Thymus (tissue), 11 donors: Measurements from ENCODE around the gene CLIC6. TPM values are rescaled to one million over a fixed set of nuclear protein-coding genes. Genes with fewer than 3 reads are reported as not detected.

Source experiments
- DNase-seq, 9 donors: peaks; one replicate each; pipeline ENCODE4 v3.0.0-alpha.2; 2013; ENCODE audit warnings: low spot score in 9 of 9, low read depth in 6 of 9, missing footprints in 1 of 9
- H3K27ac ChIP-seq, 2 donors: one replicate each; pipeline ENCODE4 v1.5.1; 2013; ENCODE audit warnings: control low read depth in 1 of 2, low read depth in 1 of 2, low read length in 1 of 2, mild to moderate bottlenecking in 1 of 2, moderate library complexity in 1 of 2
- H3K27me3 ChIP-seq, 2 donors: one replicate each; pipeline ENCODE4 v1.5.1; 2013; ENCODE audit warnings: low read length in 1 of 2; ENCODE audit not compliant: control insufficient read depth in 2 of 2, insufficient read depth in 1 of 2
- H3K36me3 ChIP-seq, 2 donors: one replicate each; pipeline ENCODE4 v1.5.1; 2013; ENCODE audit warnings: low read length in 1 of 2, mild to moderate bottlenecking in 1 of 2, moderate library complexity in 1 of 2; ENCODE audit not compliant: control insufficient read depth in 2 of 2, insufficient read depth in 2 of 2
- H3K4me1 ChIP-seq, 2 donors: one replicate each; pipeline ENCODE4 v1.5.1; 2013; ENCODE audit warnings: low read length in 2 of 2; ENCODE audit not compliant: control insufficient read depth in 2 of 2, insufficient read depth in 2 of 2
- H3K4me3 ChIP-seq, 2 donors: one replicate each; pipeline ENCODE4 v1.5.1; 2013; ENCODE audit warnings: low read length in 2 of 2, control low read depth in 1 of 2, mild to moderate bottlenecking in 1 of 2
- H3K9me3 ChIP-seq, 2 donors: one replicate each; pipeline ENCODE4 v1.5.1; 2013; ENCODE audit warnings: low read length in 1 of 2, mild to moderate bottlenecking in 1 of 2; ENCODE audit not compliant: control insufficient read depth in 2 of 2, insufficient read depth in 1 of 2
- WGBS: extraction: QIAGEN DNeasy Blood & Tissue Kit; methylation state at CpG from one replicate; pipeline ENCODE4 v1.1.7; 2013; 5-methylcytosine and 5-hydroxymethylcytosine counted together
- polyA plus RNA-seq: library from polyadenylated mRNA; stranded (reverse); fragments of 200-250 nt; gene quantifications from one replicate; pipeline ENCODE4 v1.2.3, GENCODE V29; 2013
- total RNA-seq: library from RNA; stranded (reverse); fragments of 120-200 nt; gene quantifications from one replicate; pipeline ENCODE4 v1.2.4, GENCODE V29; 2013
- donor health status: healthy.

CLIC6 gene
- total and polyA plus RNA-seq, 2 donors: 3.3 to 22.6 TPM

- Histone ChIP-seq H3K36me3 (no peaks in the 10 kb centered on the region), H3K27ac (no peak overlapping the region), H3K9me3 (no peaks in the 10 kb centered on the region), H3K4me3 (no peak overlapping the region), H3K4me1 (no peaks in the 10 kb centered on the region), H3K27me3 (no peaks in the 10 kb centered on the region)
- whole genome bisulfite sequencing: 86% methylated on average over 3 of the region's 3 CpGs
- DNase-seq: no peak
Measured at GRCh38 chr21:34635307-34635706, 33.5 kb upstream of the CLIC6 start.

GRCh38 chr21:34636961-34637360, 31.8 kb upstream of the CLIC6 start:
- Histone ChIP-seq H3K36me3 (no peaks in the 10 kb centered on the region), H3K4me3 (no peak overlapping the region), H3K9me3 (no peaks in the 10 kb centered on the region), H3K4me1 (peaks cover 0 to 9% of the 10 kb centered on the region in 2 donors), H3K27me3 (no peaks in the 10 kb centered on the region), H3K27ac (no peak overlapping the region)
- WGBS: 97% methylated on average over 3 of the region's 3 CpGs
- DNase-seq: no peak

GRCh38 chr21:34639250-34639649, 29.5 kb upstream of the CLIC6 start:
- 95% methylated on average over 1 of the region's 1 CpG for WGBS
- H3K4me1 ChIP-seq: peaks cover 0 to 16% of the 10 kb centered on the region in 2 donors
- DNase-seq: no peak

GRCh38 chr21:34639882-34640788, 28.7 kb upstream of the CLIC6 start:
- DNase-seq: peak in 1 of 9 donors; percentile 46
- no peaks in the 10 kb centered on the region for H3K36me3 ChIP-seq
- 41% methylated on average over 9 of the region's 9 CpGs for WGBS
- no peak overlapping the region for H3K4me3 ChIP-seq
- H3K9me3 ChIP-seq: no peaks in the 10 kb centered on the region
- H3K27me3 ChIP-seq: no peaks in the 10 kb centered on the region
- H3K27ac ChIP-seq: no peak overlapping the region
- peaks cover 0 to 16% of the 10 kb centered on the region in 2 donors for H3K4me1 ChIP-seq

More at GRCh38 chr21:34639250-34639649, 29.5 kb upstream of the CLIC6 start:
- H3K4me3 ChIP-seq: no peak overlapping the region
- no peaks in the 10 kb centered on the region for H3K27me3 ChIP-seq
- no peaks in the 10 kb centered on the region for H3K9me3 ChIP-seq
- no peaks in the 10 kb centered on the region for H3K36me3 ChIP-seq
- no peak overlapping the region for H3K27ac ChIP-seq

GRCh38 chr21:34640858-34641257, 27.9 kb upstream of the CLIC6 start:
- H3K4me3 ChIP-seq: no peak overlapping the region
- no peaks in the 10 kb centered on the region for H3K9me3 ChIP-seq
- H3K4me1 ChIP-seq: peaks cover 0 to 16% of the 10 kb centered on the region in 2 donors
- no peaks in the 10 kb centered on the region for H3K27me3 ChIP-seq
- no peaks in the 10 kb centered on the region for H3K36me3 ChIP-seq
- WGBS: 96% methylated on average over 4 of the region's 4 CpGs
- H3K27ac ChIP-seq: no peak overlapping the region
- DNase-seq: no peak

GRCh38 chr21:34642211-34643075, 26.4 kb upstream of the CLIC6 start:
- 76% methylated on average over 7 of the region's 7 CpGs for WGBS
- H3K4me3 ChIP-seq: no peak overlapping the region
- peaks cover 0 to 16% of the 10 kb centered on the region in 2 donors for H3K4me1 ChIP-seq
- peak in 1 of 9 donors; percentile 49 for DNase-seq
- H3K27me3 ChIP-seq: no peaks in the 10 kb centered on the region
- no peaks in the 10 kb centered on the region for H3K9me3 ChIP-seq
- no peaks in the 10 kb centered on the region for H3K36me3 ChIP-seq
- no peak overlapping the region for H3K27ac ChIP-seq

- Histone ChIP-seq H3K27me3 (no peaks in the 10 kb centered on the region), H3K27ac (no peak overlapping the region), H3K9me3 (no peaks in the 10 kb centered on the region), H3K4me1 (peaks cover 0 to 16% of the 10 kb centered on the region in 2 donors), H3K4me3 (no peak overlapping the region), H3K36me3 (no peaks in the 10 kb centered on the region)
- DNase-seq: no peak
- WGBS: 90% methylated on average over 4 of the region's 4 CpGs
Measured at GRCh38 chr21:34644825-34645224, 24.0 kb upstream of the CLIC6 start.

GRCh38 chr21:34647555-34647954, 21.2 kb upstream of the CLIC6 start:
- Histone ChIP-seq H3K4me3 (no peak overlapping the region), H3K9me3 (peaks cover 0 to 5% of the 10 kb centered on the region in 2 donors), H3K27me3 (no peaks in the 10 kb centered on the region), H3K36me3 (no peaks in the 10 kb centered on the region), H3K4me1 (peaks cover 0 to under 1% of the 10 kb centered on the region in 2 donors), H3K27ac (no peak overlapping the region)
- WGBS: 96% methylated on average over 6 of the region's 6 CpGs
- DNase-seq: no peak
